Activated CD8-positive, alpha-beta memory T cell treated with anti-CD3 and anti-CD28 coated beads for 24 hours (primary cell): Measurements from ENCODE around the gene BICDL1.
A peak's percentile ranks its signal among the peaks of the same experiment; 100 is the strongest.

ENCODE experiments used
- DNase-seq: peaks from one replicate; pipeline ENCODE4 v3.0.0-alpha.2; 2020

BICDL1 gene

DNA sequence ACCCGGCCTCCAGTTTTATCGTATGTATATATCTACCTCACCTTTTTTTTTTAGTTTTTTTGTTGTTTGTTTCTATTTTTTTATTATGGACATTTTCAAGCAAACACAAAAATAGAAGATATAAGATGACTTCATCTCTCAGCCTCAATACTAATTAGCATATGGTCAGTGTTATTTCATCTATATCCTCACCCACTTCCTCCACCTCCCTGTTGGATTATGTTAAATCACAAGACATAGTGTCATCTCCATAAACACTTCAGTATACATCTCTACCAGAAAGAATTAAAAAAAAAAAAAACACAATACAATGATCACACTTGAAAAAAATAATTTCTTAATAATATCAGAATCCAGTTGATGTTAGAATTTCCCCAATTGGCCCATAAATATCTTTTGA lies 92.6 kb downstream of the BICDL1 start:
- no peak for DNase-seq

DNA sequence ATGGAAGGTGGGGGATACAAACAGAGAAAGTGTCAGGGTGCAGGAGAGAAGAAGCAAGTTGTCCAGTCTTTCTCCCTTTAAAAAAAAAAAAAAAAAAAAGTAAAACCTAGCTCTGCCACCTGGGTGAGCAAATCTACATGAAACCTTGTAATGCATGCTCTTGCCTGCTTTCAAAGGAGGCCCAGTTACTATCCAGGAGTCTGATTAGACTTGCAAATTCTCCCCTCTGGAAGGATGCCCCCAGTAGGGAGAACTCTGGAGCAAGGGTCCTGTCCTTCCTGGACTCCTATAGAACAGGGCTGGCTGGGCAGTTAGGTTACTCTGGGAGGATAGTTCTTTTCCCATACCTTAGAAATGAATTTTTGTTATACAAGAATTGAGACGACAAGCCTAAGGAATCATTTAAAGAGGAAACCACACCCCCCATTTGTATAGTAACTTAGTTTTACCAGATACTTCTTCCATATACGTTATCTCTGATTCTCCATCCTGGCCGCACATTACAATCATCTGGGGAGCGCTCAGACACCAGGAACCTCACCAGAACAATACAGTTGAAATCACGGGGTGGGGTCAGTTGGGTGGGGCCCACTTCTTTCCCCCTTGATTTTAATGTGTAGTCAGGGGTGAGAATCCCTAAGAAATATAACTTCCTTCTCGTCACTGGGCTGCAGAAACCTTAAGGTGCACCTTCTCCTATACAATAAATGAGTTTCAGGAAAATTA lies 97.0 kb downstream of the BICDL1 start:
- DNase-seq, result no peak

- peak; percentile 100 for DNase-seq
Measured at GRCh38 chr12:120086801-120087621, 98.0 kb downstream of the BICDL1 start.

GRCh38 chr12:120089105-120089504 lies 100.1 kb downstream of the BICDL1 start:
- no peak for DNase-seq

GRCh38 chr12:120089796-120090195 lies 100.8 kb downstream of the BICDL1 start:
- no peak for DNase-seq

- no peak for DNase-seq
Measured at GRCh38 chr12:120090206-120090605, 101.2 kb downstream of the BICDL1 start.

- no peak for DNase-seq
Measured at GRCh38 chr12:120090626-120091295, 101.7 kb downstream of the BICDL1 start.

- no peak for DNase-seq
Measured at GRCh38 chr12:120091371-120092090, 102.5 kb downstream of the BICDL1 start.

GRCh38 chr12:120092551-120093335 lies 103.7 kb downstream of the BICDL1 start:
- DNase-seq, result no peak

DNA sequence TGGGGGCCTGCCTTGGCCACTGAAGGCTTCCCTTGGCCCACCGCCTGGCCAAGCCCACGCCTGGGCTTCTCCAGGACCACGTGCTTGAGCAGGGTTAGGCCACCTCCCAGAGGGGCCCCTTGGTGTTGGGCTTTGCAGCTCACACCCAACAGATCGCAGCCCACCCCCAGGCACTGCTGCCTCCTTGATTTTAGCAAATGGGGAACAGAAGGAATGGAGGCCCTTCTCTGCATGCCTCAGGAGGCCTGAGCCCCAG lies 104.2 kb downstream of the BICDL1 start:
- no peak for DNase-seq

DNA sequence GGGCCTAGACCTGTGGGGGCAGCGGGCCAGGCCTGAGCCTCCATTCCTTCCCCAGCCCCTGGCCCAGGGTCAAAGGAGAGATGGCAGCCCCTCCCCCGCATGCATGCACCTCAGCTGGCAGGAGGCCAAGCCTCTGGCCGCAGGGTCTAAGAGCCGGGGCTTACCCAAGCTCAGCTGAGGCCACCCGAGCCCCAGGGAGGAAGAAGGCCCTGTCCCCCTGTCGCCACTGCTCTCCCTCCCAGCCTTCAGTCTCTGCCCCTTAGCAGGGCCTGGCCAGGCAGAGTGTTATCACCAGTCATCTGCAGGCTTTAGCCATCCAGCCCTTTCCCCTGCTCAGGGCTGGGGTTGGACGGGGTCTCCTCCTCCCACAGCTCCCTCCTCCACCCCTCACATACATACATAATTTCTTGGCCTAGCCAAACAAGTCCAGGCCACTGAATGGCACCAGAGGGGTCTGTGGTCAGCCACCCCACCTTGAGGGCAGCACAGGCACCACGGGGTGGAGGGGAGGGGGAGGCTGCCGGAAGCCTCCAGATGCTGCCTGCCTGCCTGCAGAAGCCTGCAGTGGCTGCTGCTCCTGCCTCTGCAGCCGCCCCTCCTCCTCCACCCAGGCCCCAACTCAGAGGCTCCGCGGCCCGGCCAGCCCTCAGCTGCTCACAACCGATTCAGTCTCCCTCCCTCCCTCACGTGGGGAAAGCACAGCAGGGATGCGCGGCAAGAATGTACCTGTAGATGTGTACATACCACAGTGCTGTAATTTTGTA lies 104.7 kb downstream of the BICDL1 start:
- no peak for DNase-seq

GRCh38 chr12:120094485-120094884 lies 105.4 kb downstream of the BICDL1 start:
- DNase-seq, result no peak

DNA sequence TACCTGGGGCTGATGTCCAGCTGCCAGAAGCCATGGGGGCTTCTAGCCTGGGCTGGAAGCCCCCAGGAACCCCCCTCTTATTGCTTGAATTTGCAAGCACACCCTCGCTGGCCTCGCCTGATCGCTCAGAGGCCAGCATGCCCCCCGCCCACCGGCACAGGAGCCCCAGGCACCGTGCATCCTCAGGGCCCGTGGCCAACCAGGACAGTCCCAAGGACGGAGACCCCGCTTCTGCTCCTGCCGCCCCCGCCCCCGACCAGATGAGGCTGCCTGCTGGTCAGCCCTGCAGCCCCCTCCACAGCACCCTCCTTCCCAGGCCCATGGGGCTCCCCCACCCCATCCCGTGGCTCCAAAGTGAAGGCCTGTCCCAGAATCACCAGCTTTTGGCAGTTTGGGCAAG lies 106.3 kb downstream of the BICDL1 start:
- DNase-seq, result no peak

- no peak for DNase-seq
Measured at GRCh38 chr12:120095736-120096135, 106.7 kb downstream of the BICDL1 start.

DNA sequence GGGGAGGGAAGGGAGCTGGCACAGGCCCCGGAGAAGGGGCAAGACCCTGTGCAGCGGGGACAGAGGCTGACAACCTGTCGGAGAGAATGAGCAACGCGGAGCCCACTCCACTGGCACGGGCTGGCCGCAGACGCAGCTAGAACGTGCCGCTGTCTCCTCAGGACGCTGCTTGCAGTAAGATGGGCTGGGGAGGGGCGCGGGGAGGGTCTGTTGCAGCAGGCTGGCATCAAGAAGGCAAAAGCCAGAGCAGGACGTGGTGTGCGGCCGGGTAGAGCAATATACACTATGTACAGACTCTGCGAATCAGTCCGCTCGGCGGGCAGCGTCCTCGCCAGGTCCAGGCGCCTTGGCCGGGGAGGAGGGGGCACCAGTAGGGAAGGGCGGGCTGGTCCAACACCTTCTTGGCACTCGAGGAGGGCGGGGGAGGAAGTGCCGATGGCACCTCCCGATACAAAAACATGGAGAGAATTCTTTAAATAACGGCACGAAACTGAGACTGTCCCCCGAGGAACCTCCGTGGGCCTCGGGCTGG lies 107.7 kb downstream of the BICDL1 start:
- DNase-seq, result no peak

- DNase-seq, result no peak
Measured at GRCh38 chr12:120098756-120099470, 109.9 kb downstream of the BICDL1 start.

DNA sequence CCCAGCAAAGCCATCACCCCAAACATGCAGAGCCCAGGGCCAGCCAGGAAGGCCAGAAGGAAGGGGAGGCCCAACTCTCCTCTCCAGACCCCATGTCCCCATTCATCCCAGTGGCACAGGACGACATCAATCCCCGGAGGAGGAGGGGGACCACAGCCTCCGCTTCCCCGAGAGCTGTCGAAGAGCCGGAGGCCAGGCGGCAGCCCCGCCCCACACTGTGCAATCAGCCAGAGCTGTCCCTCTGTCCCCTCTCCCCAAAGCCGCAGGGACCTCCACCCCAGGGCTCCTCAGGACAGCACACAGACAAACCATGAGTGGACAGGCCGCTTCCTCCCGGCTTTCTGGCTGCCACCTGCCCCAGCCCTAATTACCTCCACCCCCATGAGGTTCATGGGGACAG lies 110.7 kb downstream of the BICDL1 start:
- no peak for DNase-seq

DNA sequence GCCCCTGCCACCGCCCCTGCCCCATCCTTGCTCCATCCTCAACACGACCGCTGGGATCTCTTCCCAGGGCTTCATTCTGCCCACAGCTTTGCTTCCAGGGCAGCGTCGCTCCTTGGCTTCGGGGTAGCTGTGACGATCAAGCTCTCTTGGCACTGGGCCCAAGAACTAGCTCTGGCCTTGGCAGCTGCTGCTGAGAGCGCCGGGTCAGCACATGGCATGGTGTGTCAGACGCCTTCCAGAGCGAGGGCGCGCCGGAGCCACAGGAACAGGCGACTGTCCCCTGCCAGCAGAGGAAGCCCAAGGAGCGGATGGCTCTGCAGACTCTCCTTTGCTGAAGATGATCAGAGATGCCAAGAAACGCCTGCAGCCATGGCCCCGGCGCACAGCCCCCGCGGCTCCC lies 111.6 kb downstream of the BICDL1 start:
- DNase-seq, result no peak

GRCh38 chr12:120101182-120101581 lies 112.1 kb downstream of the BICDL1 start:
- no peak for DNase-seq

DNA sequence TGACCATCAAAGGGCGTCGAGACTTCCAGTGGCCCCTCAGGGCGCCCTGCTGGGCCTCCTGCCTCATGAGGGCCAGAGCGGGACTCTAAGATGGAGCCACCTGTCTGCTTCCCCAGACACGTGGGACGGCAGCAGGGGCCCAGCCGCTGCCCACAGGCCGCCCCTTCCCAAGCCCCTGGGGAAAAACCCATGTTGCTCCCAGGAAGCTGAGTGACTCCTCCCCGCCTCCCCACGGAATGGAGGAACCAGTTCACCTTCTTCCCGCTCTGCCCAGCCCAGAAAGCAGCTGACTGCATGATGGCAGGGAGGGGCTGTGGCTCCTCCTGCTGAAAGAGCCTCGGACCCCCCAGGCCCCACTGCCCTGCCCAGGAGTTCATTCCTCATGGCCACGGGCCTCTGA lies 112.6 kb downstream of the BICDL1 start:
- DNase-seq, result no peak
